Neuronal stem cell (in vitro differentiated cells): Measurements from ENCODE around the gene CROCC.

ENCODE experiments used
- DNase-seq: peaks from one replicate; pipeline ENCODE4 v3.0.0-alpha.2; 2013; ENCODE audit warnings: low spot score
- H2AFZ ChIP-seq: one replicate; pipeline ENCODE4 v1.6.1; 2013; ENCODE audit warnings: mild to moderate bottlenecking, low read length, inconsistent platforms
- H2AK5ac ChIP-seq: 2 replicates; pipeline ENCODE4 v1.6.1; 2013; ENCODE audit warnings: low read depth, mild to moderate bottlenecking, inconsistent platforms, low read length, moderate library complexity, mixed read lengths
- H2BK120ac ChIP-seq: 2 replicates; pipeline ENCODE4 v1.6.1; 2013; ENCODE audit warnings: low read depth, mild to moderate bottlenecking, inconsistent platforms, low read length, moderate library complexity, mixed read lengths
- H2BK12ac ChIP-seq: one replicate; pipeline ENCODE4 v1.6.1; 2013; ENCODE audit warnings: low read length, inconsistent platforms
- H2BK15ac ChIP-seq: 2 replicates; pipeline ENCODE4 v1.6.1; 2013; ENCODE audit warnings: mild to moderate bottlenecking, low read length, inconsistent platforms, mixed read lengths
- H2BK5ac ChIP-seq: one replicate; pipeline ENCODE4 v1.6.1; 2013; ENCODE audit warnings: inconsistent platforms, mild to moderate bottlenecking, low read length, moderate library complexity
- H3K14ac ChIP-seq: one replicate; pipeline ENCODE4 v1.6.1; 2013; ENCODE audit warnings: low read length, inconsistent platforms
- H3K18ac ChIP-seq: 2 replicates; pipeline ENCODE4 v1.6.1; 2013; ENCODE audit warnings: low read length, inconsistent platforms
- H3K23ac ChIP-seq: 2 replicates; pipeline ENCODE4 v1.6.1; 2013; ENCODE audit warnings: low read depth, mild to moderate bottlenecking, mixed read lengths, low read length, inconsistent platforms; ENCODE audit not compliant: poor library complexity
- H3K27ac ChIP-seq: replicated peaks from 3 replicates; pipeline ENCODE4 v1.5.1; 2013; ENCODE audit warnings: low read length, inconsistent platforms
- H3K27me3 ChIP-seq, 3 experiments: 2 replicates each; pipeline ENCODE4 v1.6.1; 2013; ENCODE audit warnings: low read length in 3 of 3, mild to moderate bottlenecking in 2 of 3, inconsistent platforms in 1 of 3, low read depth in 1 of 3, mixed read lengths in 1 of 3, moderate library complexity in 1 of 3; ENCODE audit not compliant: control insufficient read depth in 3 of 3, insufficient read depth in 3 of 3
- H3K36me3 ChIP-seq, 2 donors: replicated peaks in 1 of 2; 2 replicates each; pipeline ENCODE4 v1.6.1; 2013; ENCODE audit warnings: low read length in 2 of 2; ENCODE audit not compliant: control insufficient read depth in 2 of 2, insufficient read depth in 2 of 2
- H3K4ac ChIP-seq: 2 replicates; pipeline ENCODE4 v1.6.1; 2013; ENCODE audit warnings: inconsistent platforms, mild to moderate bottlenecking, low read length, moderate library complexity
- H3K4me1 ChIP-seq, 2 donors: 1 replicate in 1 of 2; 2 replicates in 1 of 2; pipeline ENCODE4 v1.6.1; 2013; ENCODE audit warnings: low read length in 2 of 2, low read depth in 1 of 2; ENCODE audit not compliant: control insufficient read depth in 2 of 2, insufficient read depth in 1 of 2
- H3K4me2 ChIP-seq: one replicate; pipeline ENCODE4 v1.6.1; 2013; ENCODE audit warnings: mild to moderate bottlenecking, low read length, inconsistent platforms; ENCODE audit not compliant: insufficient read depth, poor library complexity, severe bottlenecking
- H3K4me3 ChIP-seq, 2 donors: 2 replicates each; pipeline ENCODE4 v1.5.1; 2013; ENCODE audit warnings: low read length in 2 of 2, mild to moderate bottlenecking in 2 of 2, inconsistent platforms in 1 of 2, moderate library complexity in 1 of 2
- H3K79me1 ChIP-seq: one replicate; pipeline ENCODE4 v1.6.1; 2013; ENCODE audit warnings: low read depth, mild to moderate bottlenecking, inconsistent platforms, low read length, moderate library complexity
- H3K9ac ChIP-seq: one replicate; pipeline ENCODE4 v1.6.1; 2013; ENCODE audit warnings: mild to moderate bottlenecking, low read depth, low read length, inconsistent platforms; ENCODE audit not compliant: poor library complexity
- H3K9me3 ChIP-seq, 2 donors: replicated peaks in 1 of 2; 2 replicates each; pipeline versions ENCODE3 to v1.6.1; 2013; ENCODE audit warnings: low read length in 2 of 2, mild to moderate bottlenecking in 2 of 2, inconsistent platforms in 1 of 2, low read depth in 1 of 2, mixed read lengths in 1 of 2, moderate library complexity in 1 of 2; ENCODE audit not compliant: control insufficient read depth in 2 of 2, insufficient read depth in 1 of 2
- H4K8ac ChIP-seq: one replicate; pipeline ENCODE4 v1.6.1; 2013; ENCODE audit warnings: low read depth, mild to moderate bottlenecking, inconsistent platforms, low read length, moderate library complexity
- H4K91ac ChIP-seq: one replicate; pipeline ENCODE4 v1.6.1; 2013; ENCODE audit warnings: low read length, low read depth, mild to moderate bottlenecking, inconsistent platforms; ENCODE audit not compliant: poor library complexity
- WGBS, 2 donors: extraction: QIAGEN DNeasy Blood & Tissue Kit; methylation state at CpG; one replicate each; pipeline ENCODE4 v1.1.7; 2013; ENCODE audit warnings: missing lambda C conversion rate in 2 of 2, mixed read lengths in 1 of 2; ENCODE audit not compliant: insufficient read length in 2 of 2, insufficient replicate concordance in 1 of 2; ENCODE audit errors: extremely low coverage in 2 of 2; 5-methylcytosine and 5-hydroxymethylcytosine counted together

The CROCC gene

GRCh38 chr1:16993521-16994038, 71.8 kb downstream of the CROCC start:
- no peak overlapping the region for H3K4me2 ChIP-seq
- no peak overlapping the region for H4K8ac ChIP-seq
- no CpG with 5 or more reads among the region's 15 CpGs for WGBS, 2 donors
- H2BK15ac ChIP-seq, result no peak overlapping the region
- H3K27me3 ChIP-seq, result no peaks in the 10 kb centered on the region
- peak overlapping the region; percentile 73 for H3K23ac ChIP-seq
- peak overlapping the region; percentile 53 for H2BK5ac ChIP-seq
- peaks cover 2% of the 10 kb centered on the region for H3K79me1 ChIP-seq
- no peak overlapping the region for H3K27ac ChIP-seq
- no peak overlapping the region for H3K14ac ChIP-seq
- no peak overlapping the region for H2AK5ac ChIP-seq
- no peak for DNase-seq
- H3K36me3 ChIP-seq, result peaks cover 11 to 19% of the 10 kb centered on the region in 2 donors
- H3K9me3 ChIP-seq, result no peaks in the 10 kb centered on the region
- H3K4ac ChIP-seq, result peak overlapping the region; percentile 23
- no peak overlapping the region for H3K4me3 ChIP-seq
- no peak overlapping the region for H2BK12ac ChIP-seq
- H3K18ac ChIP-seq, result peak overlapping the region; percentile 48
- H4K91ac ChIP-seq, result no peak overlapping the region
- peak overlapping the region; percentile 60 for H3K9ac ChIP-seq
- H2BK120ac ChIP-seq, result no peak overlapping the region
- no peak overlapping the region for H2AFZ ChIP-seq
- no peaks in the 10 kb centered on the region for H3K4me1 ChIP-seq

- H3K18ac ChIP-seq, result no peak overlapping the region
- H2BK12ac ChIP-seq, result no peak overlapping the region
- no peak overlapping the region for H3K4ac ChIP-seq
- no peaks in the 10 kb centered on the region for H3K9me3 ChIP-seq
- no peak overlapping the region for H3K14ac ChIP-seq
- H4K8ac ChIP-seq, result no peak overlapping the region
- H2BK120ac ChIP-seq, result peak overlapping the region; percentile 61
- H3K4me2 ChIP-seq, result no peak overlapping the region
- no peak overlapping the region for H3K9ac ChIP-seq
- H3K4me3 ChIP-seq, result no peak overlapping the region
- H2BK15ac ChIP-seq, result no peak overlapping the region
- H3K23ac ChIP-seq, result peak overlapping the region; percentile 43
- no peaks in the 10 kb centered on the region for H3K4me1 ChIP-seq
- no peaks in the 10 kb centered on the region for H3K27me3 ChIP-seq
- H3K79me1 ChIP-seq, result peaks cover 2% of the 10 kb centered on the region
- H3K27ac ChIP-seq, result no peak overlapping the region
- H3K36me3 ChIP-seq, result peaks cover 11 to 24% of the 10 kb centered on the region in 2 donors
- DNase-seq, result no peak
- no peak overlapping the region for H4K91ac ChIP-seq
- H2AK5ac ChIP-seq, result no peak overlapping the region
- H2BK5ac ChIP-seq, result no peak overlapping the region
- no CpG with 5 or more reads among the region's 14 CpGs for WGBS, 2 donors
- H2AFZ ChIP-seq, result no peak overlapping the region
Measured at GRCh38 chr1:16996845-16997244, 75.1 kb downstream of the CROCC start.

- no CpG with 5 or more reads among the region's 10 CpGs for WGBS, 2 donors
- H3K9me3 ChIP-seq, result no peaks in the 10 kb centered on the region
Measured at GRCh38 chr1:16998589-16998988, 76.9 kb downstream of the CROCC start.

GRCh38 chr1:16999863-17000262, 78.1 kb downstream of the CROCC start:
- Histone ChIP-seq H2BK5ac (no peak overlapping the region), H3K9me3 (no peaks in the 10 kb centered on the region), H3K14ac (no peak overlapping the region), H2BK120ac (no peak overlapping the region), H2AFZ (no peak overlapping the region), H2BK15ac (no peak overlapping the region), H3K4me1 (no peaks in the 10 kb centered on the region), H3K18ac (no peak overlapping the region), H3K79me1 (peaks cover 4% of the 10 kb centered on the region), H3K23ac (no peak overlapping the region), H4K8ac (no peak overlapping the region), H3K4ac (no peak overlapping the region), H3K4me3 (no peak overlapping the region), H2BK12ac (no peak overlapping the region), H2AK5ac (no peak overlapping the region), H3K36me3 (peaks cover 26 to 46% of the 10 kb centered on the region in 2 donors), H4K91ac (no peak overlapping the region), H3K9ac (no peak overlapping the region), H3K27ac (no peak overlapping the region), H3K4me2 (no peak overlapping the region), H3K27me3 (no peaks in the 10 kb centered on the region)
- DNase-seq, result no peak
- no CpG with 5 or more reads among the region's 8 CpGs for WGBS, 2 donors

More at GRCh38 chr1:16998589-16998988, 76.9 kb downstream of the CROCC start:
- Histone ChIP-seq H3K4me3 (no peak overlapping the region), H4K91ac (no peak overlapping the region), H3K79me1 (peaks cover 4% of the 10 kb centered on the region), H3K9ac (no peak overlapping the region), H2AFZ (no peak overlapping the region), H3K27ac (no peak overlapping the region), H3K36me3 (peaks cover 19 to 35% of the 10 kb centered on the region in 2 donors), H3K4ac (no peak overlapping the region), H3K4me2 (no peak overlapping the region), H2AK5ac (no peak overlapping the region), H2BK5ac (no peak overlapping the region), H3K14ac (no peak overlapping the region), H2BK15ac (no peak overlapping the region), H4K8ac (no peak overlapping the region), H3K27me3 (no peaks in the 10 kb centered on the region), H2BK120ac (no peak overlapping the region), H2BK12ac (no peak overlapping the region), H3K18ac (no peak overlapping the region), H3K4me1 (no peaks in the 10 kb centered on the region), H3K23ac (no peak overlapping the region)
- no peak for DNase-seq
